MCF 10A (cell line): ENCODE results near the gene RABGAP1L. TPM values are rescaled to one million over a fixed set of nuclear protein-coding genes. Genes with fewer than 3 reads are reported as not detected.
"Not testable (repeated sequence)": the region's sequence is repeated elsewhere in the genome, so short reads cannot be mapped to it uniquely, and the experiment has no call there.

Source experiments
- BruUV-seq: library from RNA; stranded (reverse); fragments of 400-500 nt; replicated peaks from 2 replicates; lab custom pipeline; 2021; lab: Mats Ljungman, UMichigan
- CTCF ChIA-PET: fragments of 300-600 bp; sonication (Branson Sonifier 250); formaldehyde crosslinking; extraction: SDS; loops from one replicate; lab custom pipeline; 2021; ENCODE audit warnings: antibody characterized with exemption, inconsistent platforms; lab: Yijun Ruan, JAX
- POLR2A ChIA-PET: fragments of 300-600, 350-650 bp; sonication (Branson Sonifier 250); formaldehyde crosslinking; extraction: SDS; loops from one replicate; lab custom pipeline; 2020; ENCODE audit warnings: antibody characterized with exemption, inconsistent platforms; lab: Yijun Ruan, JAX
- DNase-seq: peaks from one replicate; pipeline ENCODE4 v3.0.0-alpha.2; 2018; ENCODE audit not compliant: unreplicated experiment
- H3K27ac Mint-ChIP-seq: one replicate; pipeline ENCODE4 v1.8.0; 2022; ENCODE audit warnings: mild to moderate bottlenecking, low read depth, mixed read lengths; ENCODE audit not compliant: unreplicated experiment
- H3K27me3 Mint-ChIP-seq: one replicate; pipeline ENCODE4 v1.8.0; 2022; ENCODE audit warnings: mixed read lengths; ENCODE audit not compliant: insufficient read depth, unreplicated experiment
- H3K36me3 Mint-ChIP-seq: one replicate; pipeline ENCODE4 v1.8.0; 2022; ENCODE audit warnings: mild to moderate bottlenecking, moderate library complexity, mixed read lengths; ENCODE audit not compliant: insufficient read depth, unreplicated experiment
- H3K4me1 Mint-ChIP-seq: one replicate; pipeline ENCODE4 v1.8.0; 2022; ENCODE audit warnings: mixed read lengths; ENCODE audit not compliant: insufficient read depth, unreplicated experiment
- H3K4me3 Mint-ChIP-seq: one replicate; pipeline ENCODE4 v1.8.0; 2022; ENCODE audit warnings: mild to moderate bottlenecking, moderate library complexity, mixed read lengths; ENCODE audit not compliant: unreplicated experiment
- H3K9me3 Mint-ChIP-seq: one replicate; pipeline ENCODE4 v1.8.0; 2022; ENCODE audit warnings: mixed read lengths; ENCODE audit not compliant: unreplicated experiment
- intact Hi-C: fragments of 100-400 bp; cut with micrococcal nuclease; formaldehyde crosslinking; loops from 2 replicates; pipeline ENCODE4 v1.14.1; 2022
- total RNA-seq: library from RNA; stranded (reverse); gene quantifications from 2 replicates; pipeline ENCODE4 v1.2.3, GENCODE V29; 2022
- TF ChIP-seq, protein P1 (sequence below): fragments of 200-600 bp; IDR thresholded peaks from one replicate; pipeline ENCODE4 v1.8.0; 2022; ENCODE audit warnings: antibody characterized with exemption, mild to moderate bottlenecking; ENCODE audit not compliant: unreplicated experiment

Gene RABGAP1L
- total RNA-seq, 1 experiment from 2014 or later: 18.2 TPM

DNA sequence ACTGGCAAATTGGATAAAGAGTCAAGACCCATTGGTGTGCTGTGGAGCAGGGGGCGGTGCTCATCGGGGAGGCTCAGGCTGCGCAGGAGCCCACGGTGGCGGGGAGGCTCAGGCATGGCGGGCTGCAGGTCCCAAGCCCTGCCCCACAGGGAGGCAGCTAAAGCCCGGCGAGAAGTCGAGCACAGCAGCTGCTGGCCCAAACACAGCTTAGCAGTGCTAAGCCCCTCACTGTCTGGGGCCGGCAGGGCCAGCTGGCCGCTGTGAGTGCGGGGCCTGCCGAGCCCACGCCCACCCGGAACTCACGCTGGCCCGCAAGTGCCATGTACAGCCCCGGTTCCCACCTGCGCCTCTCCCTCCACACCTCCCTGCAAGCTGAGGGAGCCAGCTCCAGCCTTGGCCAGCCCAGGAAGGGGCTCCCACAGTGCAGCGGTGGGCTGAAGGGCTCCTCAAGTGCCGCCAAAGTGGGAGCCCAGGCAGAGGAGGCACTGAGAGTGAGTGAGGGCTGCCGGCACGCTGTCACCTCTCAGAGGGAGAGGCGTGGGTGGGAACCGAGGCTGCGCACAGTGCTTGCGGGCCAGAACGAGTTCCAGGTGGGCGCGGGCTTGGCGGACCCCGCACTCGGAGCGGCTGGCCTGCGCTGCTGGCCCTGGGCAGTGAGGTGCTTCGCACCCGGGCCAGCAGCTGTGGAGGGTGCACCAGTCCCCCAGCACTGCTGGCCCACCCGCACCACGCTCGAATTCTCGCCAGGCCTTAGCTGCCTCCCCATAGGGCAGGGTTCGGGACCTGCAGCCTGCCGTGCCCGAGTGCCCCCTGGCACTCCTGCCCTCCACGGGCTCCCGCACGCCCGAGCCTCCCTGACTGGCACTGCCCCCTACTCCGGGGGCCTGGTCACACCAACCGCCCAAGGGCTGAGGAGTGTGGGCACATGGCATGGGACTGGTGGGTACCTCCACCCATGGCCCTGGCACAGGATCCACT is 551.8 kb downstream of the RABGAP1L start:
- TF ChIP-seq, protein P1, sequence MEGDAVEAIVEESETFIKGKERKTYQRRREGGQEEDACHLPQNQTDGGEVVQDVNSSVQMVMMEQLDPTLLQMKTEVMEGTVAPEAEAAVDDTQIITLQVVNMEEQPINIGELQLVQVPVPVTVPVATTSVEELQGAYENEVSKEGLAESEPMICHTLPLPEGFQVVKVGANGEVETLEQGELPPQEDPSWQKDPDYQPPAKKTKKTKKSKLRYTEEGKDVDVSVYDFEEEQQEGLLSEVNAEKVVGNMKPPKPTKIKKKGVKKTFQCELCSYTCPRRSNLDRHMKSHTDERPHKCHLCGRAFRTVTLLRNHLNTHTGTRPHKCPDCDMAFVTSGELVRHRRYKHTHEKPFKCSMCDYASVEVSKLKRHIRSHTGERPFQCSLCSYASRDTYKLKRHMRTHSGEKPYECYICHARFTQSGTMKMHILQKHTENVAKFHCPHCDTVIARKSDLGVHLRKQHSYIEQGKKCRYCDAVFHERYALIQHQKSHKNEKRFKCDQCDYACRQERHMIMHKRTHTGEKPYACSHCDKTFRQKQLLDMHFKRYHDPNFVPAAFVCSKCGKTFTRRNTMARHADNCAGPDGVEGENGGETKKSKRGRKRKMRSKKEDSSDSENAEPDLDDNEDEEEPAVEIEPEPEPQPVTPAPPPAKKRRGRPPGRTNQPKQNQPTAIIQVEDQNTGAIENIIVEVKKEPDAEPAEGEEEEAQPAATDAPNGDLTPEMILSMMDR: no peak
- Mint-ChIP-seq H3K9me3 (no peaks in the 10 kb centered on the region), H3K4me3 (no peak overlapping the region), H3K4me1 (no peaks in the 10 kb centered on the region), H3K27me3 (no peaks in the 10 kb centered on the region), H3K36me3 (peaks cover 6% of the 10 kb centered on the region), H3K27ac (no peak overlapping the region)
- intact Hi-C loops: no loop called here
- ChIA-PET POLR2A (no interaction called here), CTCF (interaction anchor here (0.6 to 1.8 kb wide), 6 partner anchors 9 to 33 kb away, joined by 3 to 6 read pairs (median 3); no protein-coding TSS in a partner anchor)
- no TSS peak for BruUV-seq
- no peak for DNase-seq

DNA sequence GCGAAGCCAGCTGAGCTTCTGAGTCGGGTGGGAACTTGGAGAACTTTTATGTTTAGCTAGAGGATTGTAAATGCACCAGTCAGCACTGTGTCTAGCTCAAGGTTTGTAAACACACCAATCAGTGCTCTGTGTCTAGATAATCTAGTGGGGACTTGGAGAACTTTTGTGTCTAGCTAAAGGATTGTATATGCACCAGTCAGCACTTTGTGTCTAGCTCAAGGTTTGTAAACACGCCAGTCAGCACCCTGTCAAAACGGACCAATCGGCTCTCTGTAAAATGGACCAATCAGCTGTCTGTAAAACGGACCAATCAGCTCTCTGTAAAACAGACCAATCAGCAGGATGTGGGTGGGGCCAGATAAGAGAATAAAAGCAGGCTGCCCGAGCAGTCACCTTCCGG is 552.5 kb downstream of the RABGAP1L start:
- H3K36me3 Mint-ChIP-seq, BruUV-seq, DNase-seq, H3K4me1 Mint-ChIP-seq, H3K9me3 Mint-ChIP-seq, H3K27ac Mint-ChIP-seq, H3K4me3 Mint-ChIP-seq, intact Hi-C loops, H3K27me3 Mint-ChIP-seq: not testable (repeated sequence)
- ChIA-PET CTCF (interaction anchor here (0.5 to 3.7 kb wide), 7 partner anchors 9 to 454 kb away, joined by 3 to 24 read pairs (median 4); no protein-coding TSS in a partner anchor), POLR2A (interaction anchor here (0.7 kb wide), 1 partner anchor 21 kb away, joined by 3 read pairs; no protein-coding TSS in a partner anchor)

DNA sequence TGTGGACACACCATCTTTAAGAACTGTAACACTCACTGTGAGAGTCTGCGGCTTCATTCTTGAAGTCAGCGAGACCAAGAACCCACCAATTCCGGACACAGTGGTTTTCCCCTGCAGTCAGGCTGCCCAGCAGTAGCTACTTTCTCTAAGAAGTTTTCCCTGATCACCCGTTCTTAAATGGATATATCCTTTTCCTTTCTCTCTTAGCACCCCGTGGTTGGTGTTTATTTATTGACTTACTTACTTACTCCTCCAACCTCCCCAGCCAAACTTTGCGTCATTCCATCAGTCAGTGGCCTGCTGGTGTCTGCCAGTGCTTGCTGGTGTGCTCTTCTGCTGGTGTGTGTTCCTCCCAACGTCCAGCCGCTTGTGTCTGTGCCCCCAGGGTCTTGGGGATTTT is 553.2 kb downstream of the RABGAP1L start:
- POLR2A ChIA-PET: interaction anchor here (0.7 kb wide), 1 partner anchor 20 kb away, joined by 3 read pairs; no protein-coding TSS in a partner anchor
- no TSS peak for BruUV-seq
- CTCF ChIA-PET: interaction anchor here (0.5 to 3.7 kb wide), 5 partner anchors 14 to 454 kb away, joined by 3 to 24 read pairs (median 4); no protein-coding TSS in a partner anchor
- H3K4me1 Mint-ChIP-seq: no peaks in the 10 kb centered on the region
- no peak overlapping the region for H3K4me3 Mint-ChIP-seq
- intact Hi-C loops: no loop called here
- no peaks in the 10 kb centered on the region for H3K27me3 Mint-ChIP-seq
- H3K36me3 Mint-ChIP-seq: peaks cover 6% of the 10 kb centered on the region
- TF ChIP-seq, protein P1: no peak
- no peak for DNase-seq
- no peak overlapping the region for H3K27ac Mint-ChIP-seq
- H3K9me3 Mint-ChIP-seq: no peaks in the 10 kb centered on the region

DNA sequence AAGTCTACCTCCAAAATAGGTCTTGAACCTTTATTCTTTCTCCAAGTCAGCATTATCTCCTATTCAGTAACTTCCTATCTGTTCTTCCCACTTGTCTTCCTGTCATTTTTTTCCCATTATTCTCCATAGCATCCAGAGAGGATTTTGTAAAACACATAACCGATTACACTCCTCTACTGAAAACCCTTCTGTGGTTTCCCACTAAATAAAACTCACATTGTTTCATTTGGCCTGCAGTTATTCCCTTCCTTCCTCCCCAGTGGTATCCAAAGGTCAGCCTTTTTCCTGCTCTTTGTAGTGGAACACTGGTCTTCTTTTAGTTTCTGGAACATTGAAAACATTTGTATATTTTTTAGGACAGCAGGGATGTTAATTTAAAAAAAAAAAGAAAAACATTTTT is 554.5 kb downstream of the RABGAP1L start:
- BruUV-seq: no TSS peak
- ChIA-PET CTCF (interaction anchor here (0.6 to 3.7 kb wide), 5 partner anchors 12 to 459 kb away, joined by 3 to 24 read pairs (median 3); no protein-coding TSS in a partner anchor), POLR2A (no interaction called here)
- H3K9me3 Mint-ChIP-seq: no peaks in the 10 kb centered on the region
- DNase-seq: no peak
- no peak overlapping the region for H3K27ac Mint-ChIP-seq
- H3K4me1 Mint-ChIP-seq: no peaks in the 10 kb centered on the region
- H3K4me3 Mint-ChIP-seq: no peak overlapping the region
- intact Hi-C loops: no loop called here
- H3K36me3 Mint-ChIP-seq: peaks cover 6% of the 10 kb centered on the region
- H3K27me3 Mint-ChIP-seq: no peaks in the 10 kb centered on the region
- TF ChIP-seq, protein P1: no peak
